Activated CD8-positive, alpha-beta memory T cell treated with anti-CD3 and anti-CD28 coated beads for 4 hours (primary cell): ENCODE data around the gene MCF2L2.
A peak's percentile ranks its signal among the peaks of the same experiment; 100 is the strongest.

ENCODE experiments used
- DNase-seq, 2 donors: peaks; one replicate each; pipeline ENCODE4 v3.0.0-alpha.2; 2020; ENCODE audit warnings: low read depth in 2 of 2

MCF2L2 gene

GRCh38 chr3:183328164-183328563 is 100.3 kb downstream of the MCF2L2 start:
- no peak for DNase-seq

GRCh38 chr3:183327343-183327742 is 101.1 kb downstream of the MCF2L2 start:
- DNase-seq: no peak

- DNase-seq: no peak
Measured at GRCh38 chr3:183324083-183324482, 104.3 kb downstream of the MCF2L2 start.

GRCh38 chr3:183319371-183319770 is 109.0 kb downstream of the MCF2L2 start:
- no peak for DNase-seq

- DNase-seq: no peak
Measured at GRCh38 chr3:183318877-183319276, 109.5 kb downstream of the MCF2L2 start.

- DNase-seq: no peak
Measured at GRCh38 chr3:183317886-183318865, 110.2 kb downstream of the MCF2L2 start.

- DNase-seq: no peak
Measured at GRCh38 chr3:183317271-183317670, 111.1 kb downstream of the MCF2L2 start.

- DNase-seq: no peak
Measured at GRCh38 chr3:183315739-183316138, 112.7 kb downstream of the MCF2L2 start.

GRCh38 chr3:183313764-183314163 is 114.7 kb downstream of the MCF2L2 start:
- no peak for DNase-seq

GRCh38 chr3:183313351-183313750 is 115.1 kb downstream of the MCF2L2 start:
- DNase-seq: no peak

GRCh38 chr3:183312433-183312832 is 116.0 kb downstream of the MCF2L2 start:
- DNase-seq: no peak

GRCh38 chr3:183310936-183311335 is 117.5 kb downstream of the MCF2L2 start:
- DNase-seq: no peak

- no peak for DNase-seq
Measured at GRCh38 chr3:183309276-183309675, 119.1 kb downstream of the MCF2L2 start.

GRCh38 chr3:183308751-183309150 is 119.7 kb downstream of the MCF2L2 start:
- DNase-seq: no peak

- DNase-seq: no peak
Measured at GRCh38 chr3:183307749-183308148, 120.7 kb downstream of the MCF2L2 start.

GRCh38 chr3:183306798-183307671 is 121.4 kb downstream of the MCF2L2 start:
- peak; percentile 14 to 20 for DNase-seq

- no peak for DNase-seq
Measured at GRCh38 chr3:183303690-183304089, 124.7 kb downstream of the MCF2L2 start.

GRCh38 chr3:183301937-183302580 is 126.4 kb downstream of the MCF2L2 start:
- no peak for DNase-seq

GRCh38 chr3:183300996-183301562 is 127.3 kb downstream of the MCF2L2 start:
- no peak for DNase-seq

GRCh38 chr3:183299976-183300375 is 128.4 kb downstream of the MCF2L2 start:
- DNase-seq: no peak

- no peak for DNase-seq
Measured at GRCh38 chr3:183298701-183299153, 129.7 kb downstream of the MCF2L2 start.

GRCh38 chr3:183296944-183297343 is 131.5 kb downstream of the MCF2L2 start:
- no peak for DNase-seq
